Activated T-cell treated with anti-CD3 and anti-CD28 coated beads, Interleukin-2, amount 50 U/mL, for 24 hours (primary cell): ENCODE measurements around the gene ADAP1.

Experiments used
- DNase-seq: peaks from one replicate; pipeline ENCODE4 v3.0.0-alpha.2; 2020
- H3K27ac Mint-ChIP-seq: 2 replicates; pipeline ENCODE4 v1.8.0; 2020; ENCODE audit warnings: mild to moderate bottlenecking, mixed read lengths
- H3K27me3 Mint-ChIP-seq: 2 replicates; pipeline ENCODE4 v1.8.0; 2020; ENCODE audit warnings: mixed read lengths
- H3K36me3 Mint-ChIP-seq: 2 replicates; pipeline ENCODE4 v1.8.0; 2020; ENCODE audit warnings: low read depth, mixed read lengths
- H3K4me1 Mint-ChIP-seq: 2 replicates; pipeline ENCODE4 v1.8.0; 2020; ENCODE audit warnings: low read depth, mixed read lengths
- H3K4me3 Mint-ChIP-seq: 2 replicates; pipeline ENCODE4 v1.8.0; 2020; ENCODE audit warnings: mild to moderate bottlenecking, moderate library complexity, mixed read lengths
- H3K9me3 Mint-ChIP-seq: 2 replicates; pipeline ENCODE4 v1.8.0; 2020; ENCODE audit warnings: mixed read lengths

The ADAP1 gene

GRCh38 chr7:854118-854775 is 100.2 kb downstream of the ADAP1 start:
- Mint-ChIP-seq H3K36me3 (peaks cover 91% of the 10 kb centered on the region), H3K4me1 (no peaks in the 10 kb centered on the region), H3K27me3 (no peaks in the 10 kb centered on the region), H3K4me3 (no peak overlapping the region), H3K9me3 (no peaks in the 10 kb centered on the region), H3K27ac (no peak overlapping the region)
- DNase-seq = no peak

DNA sequence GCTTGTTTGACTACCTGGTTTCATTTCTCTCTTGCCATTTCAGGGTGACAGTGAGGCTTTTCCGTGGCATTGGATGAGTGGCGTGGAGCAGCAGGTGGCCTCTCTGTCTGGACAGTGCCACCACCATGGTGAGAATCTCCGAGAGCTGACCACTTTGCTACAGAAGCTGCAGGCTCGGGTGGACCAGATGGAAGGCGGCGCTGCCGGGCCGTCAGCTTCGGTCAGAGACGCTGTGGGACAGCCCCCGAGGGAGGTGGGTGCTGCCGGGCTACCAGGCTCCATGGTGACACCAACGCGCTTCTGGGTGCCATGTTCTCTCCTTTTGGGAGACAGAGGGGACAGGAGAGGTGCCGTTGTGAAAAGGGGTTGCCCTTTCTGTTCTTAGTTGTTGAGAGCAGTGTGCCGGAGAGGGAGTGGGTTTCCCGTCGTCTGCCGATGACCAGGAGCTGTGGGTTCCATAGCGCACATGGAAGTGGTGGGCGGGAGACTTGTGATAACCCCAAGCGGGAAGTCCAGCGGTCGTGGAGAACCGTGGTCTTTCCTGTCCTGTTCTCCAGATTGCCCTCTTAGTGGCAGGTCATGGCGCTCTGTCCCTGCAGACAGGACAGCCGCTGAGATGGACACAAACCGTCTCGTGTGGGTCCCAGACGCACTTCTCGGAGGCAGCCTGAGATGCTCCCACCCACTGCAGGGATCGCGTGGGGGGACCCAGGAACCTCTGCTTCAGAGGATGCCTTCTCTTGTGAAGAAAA is 100.9 kb downstream of the ADAP1 start:
- Mint-ChIP-seq H3K4me3 (no peak overlapping the region), H3K9me3 (no peaks in the 10 kb centered on the region), H3K27ac (no peak overlapping the region), H3K4me1 (no peaks in the 10 kb centered on the region), H3K27me3 (no peaks in the 10 kb centered on the region), H3K36me3 (peaks cover 90% of the 10 kb centered on the region)
- DNase-seq = no peak

DNA sequence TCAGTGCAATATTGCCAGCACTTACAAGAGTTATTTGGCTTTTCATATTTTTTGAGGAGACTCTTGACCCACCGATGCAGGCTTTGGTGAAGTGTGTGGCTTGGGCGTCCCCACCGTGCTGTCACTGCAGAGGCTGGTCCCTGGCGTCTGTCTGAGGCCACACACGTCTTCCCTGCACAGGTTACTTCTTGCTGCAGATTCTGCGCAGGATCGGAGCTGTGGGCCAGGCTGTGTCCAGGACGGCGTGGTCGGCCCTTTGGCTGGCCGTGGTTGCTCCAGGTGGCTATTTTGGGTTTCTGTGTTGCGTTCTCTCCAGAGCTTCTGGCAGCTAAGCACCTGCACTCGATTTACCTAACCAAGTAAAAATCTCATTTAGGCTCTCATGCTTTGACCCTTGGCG is 103.3 kb downstream of the ADAP1 start:
- DNase-seq = no peak
- no peak overlapping the region for H3K27ac Mint-ChIP-seq
- no peak overlapping the region for H3K4me3 Mint-ChIP-seq
- H3K9me3 Mint-ChIP-seq = no peaks in the 10 kb centered on the region
- peaks cover 76% of the 10 kb centered on the region for H3K36me3 Mint-ChIP-seq
- no peaks in the 10 kb centered on the region for H3K27me3 Mint-ChIP-seq
- peaks cover 3% of the 10 kb centered on the region for H3K4me1 Mint-ChIP-seq

- no peaks in the 10 kb centered on the region for H3K9me3 Mint-ChIP-seq
- peaks cover 3% of the 10 kb centered on the region for H3K4me1 Mint-ChIP-seq
- DNase-seq = no peak
- H3K27ac Mint-ChIP-seq = no peak overlapping the region
- no peak overlapping the region for H3K4me3 Mint-ChIP-seq
- H3K36me3 Mint-ChIP-seq = peaks cover 76% of the 10 kb centered on the region
- H3K27me3 Mint-ChIP-seq = no peaks in the 10 kb centered on the region
Observed at GRCh38 chr7:849781-850180, 104.7 kb downstream of the ADAP1 start.

- Mint-ChIP-seq H3K36me3 (peaks cover 76% of the 10 kb centered on the region), H3K27me3 (no peaks in the 10 kb centered on the region), H3K4me1 (peaks cover 3% of the 10 kb centered on the region), H3K27ac (no peak overlapping the region), H3K4me3 (no peak overlapping the region), H3K9me3 (no peaks in the 10 kb centered on the region)
- no peak for DNase-seq
Observed at GRCh38 chr7:849145-849544, 105.3 kb downstream of the ADAP1 start.
